Measurements from ENCODE around the gene UTP11.

UTP11 gene

DNA sequence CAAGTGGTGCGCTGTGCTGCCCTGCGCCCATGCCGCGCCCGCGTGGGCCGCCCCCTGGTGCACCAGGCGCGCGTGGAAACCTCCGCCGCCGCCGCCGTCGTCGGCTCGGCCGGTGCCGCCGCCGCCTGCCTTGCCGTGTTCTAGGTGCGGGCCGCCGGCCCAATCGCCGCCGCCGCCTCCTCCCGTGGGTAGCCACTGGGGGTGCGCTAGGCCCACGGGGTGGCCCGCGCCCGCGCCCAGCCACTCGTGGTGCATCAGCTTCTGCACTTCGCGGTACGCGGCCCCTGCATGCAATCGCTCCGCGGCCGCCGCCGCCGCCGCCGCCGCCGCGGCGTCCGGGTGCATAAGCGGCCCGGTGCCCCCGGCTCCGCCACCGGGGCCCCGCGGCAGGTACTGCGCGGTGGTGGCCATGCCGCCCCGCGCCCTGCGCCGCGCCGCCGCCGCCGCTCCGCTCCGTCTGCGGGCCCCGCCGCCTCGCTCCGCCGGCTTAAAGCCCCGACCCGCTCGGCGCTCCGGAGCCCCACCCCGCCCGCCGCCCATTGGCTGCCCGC, 33.9 kb downstream of the UTP11 start, which contains the start of gene POU3F1:
Gene POU3F1, minus strand, starts transcription at position 461 of the 551 bp plus-strand sequence. Its CDS starts 50 bp downstream, at position 411.
- DNase-seq (ENCODE audit: low spot score) = no peak

DNA sequence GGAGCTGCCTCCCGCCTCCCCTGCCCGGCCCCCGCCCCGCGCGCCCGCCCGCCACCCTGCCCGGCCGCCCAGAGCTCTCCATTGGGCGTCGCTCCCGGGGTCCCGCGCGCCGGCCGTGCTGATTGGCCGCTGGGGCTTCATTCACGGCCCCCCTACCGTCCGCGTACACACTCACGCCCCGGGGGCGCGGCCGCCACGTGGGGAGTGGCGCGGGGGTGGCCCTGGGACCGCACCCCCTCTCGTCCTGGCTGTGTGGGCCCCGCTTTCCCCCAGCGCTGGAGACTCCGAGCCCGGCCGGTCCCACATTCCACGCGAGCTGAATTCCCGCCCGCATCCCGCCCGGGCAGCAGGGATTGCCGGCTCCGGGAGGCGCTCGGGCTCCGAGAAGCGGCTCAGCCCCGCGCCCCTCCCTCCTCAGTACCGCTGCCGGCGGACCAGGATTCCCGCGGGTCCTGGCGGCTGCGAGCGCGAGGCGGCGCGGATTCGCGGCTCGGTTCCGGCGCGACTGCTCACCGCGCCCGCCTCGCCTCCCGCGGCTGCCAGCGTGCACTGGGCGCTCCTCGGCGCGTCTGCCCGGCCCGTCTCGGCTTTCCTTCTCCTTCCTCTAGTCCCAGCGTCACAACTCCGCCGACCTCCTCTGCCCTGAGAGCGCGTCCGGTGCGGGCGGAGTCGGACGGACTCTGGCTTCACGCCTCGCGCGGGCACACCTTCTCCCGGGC, 34.5 kb downstream of the UTP11 start:
- DNase-seq (ENCODE audit: low spot score) = peak; percentile 91

DNA sequence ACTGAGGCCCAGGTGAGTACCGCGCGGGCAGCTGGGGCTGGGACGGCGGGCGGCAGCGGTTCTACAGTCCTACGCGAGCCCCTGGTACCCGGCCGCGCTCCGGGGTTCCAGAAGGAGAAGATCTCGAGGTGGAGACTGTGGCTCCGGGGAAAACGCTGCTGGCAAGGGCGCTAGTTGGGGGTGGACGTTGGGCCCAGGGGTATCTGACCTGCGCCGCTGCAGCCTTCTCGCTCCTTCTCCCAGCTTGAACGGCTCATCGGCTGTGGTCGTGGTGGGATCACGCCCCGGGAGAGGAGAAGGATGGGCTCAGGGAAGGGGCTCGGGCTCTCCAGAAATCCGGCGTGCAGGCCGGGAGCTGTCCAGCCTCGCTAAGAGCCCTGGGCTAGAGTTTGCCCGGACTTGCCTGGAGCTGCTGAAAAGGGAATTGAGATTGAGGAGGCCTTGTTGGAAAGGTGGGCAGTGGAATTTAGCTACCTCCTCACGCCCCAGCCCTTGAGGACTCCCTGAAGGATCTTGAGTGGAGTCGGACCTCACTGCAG, 35.1 kb downstream of the UTP11 start:
- DNase-seq (ENCODE audit: low spot score) = no peak

DNA sequence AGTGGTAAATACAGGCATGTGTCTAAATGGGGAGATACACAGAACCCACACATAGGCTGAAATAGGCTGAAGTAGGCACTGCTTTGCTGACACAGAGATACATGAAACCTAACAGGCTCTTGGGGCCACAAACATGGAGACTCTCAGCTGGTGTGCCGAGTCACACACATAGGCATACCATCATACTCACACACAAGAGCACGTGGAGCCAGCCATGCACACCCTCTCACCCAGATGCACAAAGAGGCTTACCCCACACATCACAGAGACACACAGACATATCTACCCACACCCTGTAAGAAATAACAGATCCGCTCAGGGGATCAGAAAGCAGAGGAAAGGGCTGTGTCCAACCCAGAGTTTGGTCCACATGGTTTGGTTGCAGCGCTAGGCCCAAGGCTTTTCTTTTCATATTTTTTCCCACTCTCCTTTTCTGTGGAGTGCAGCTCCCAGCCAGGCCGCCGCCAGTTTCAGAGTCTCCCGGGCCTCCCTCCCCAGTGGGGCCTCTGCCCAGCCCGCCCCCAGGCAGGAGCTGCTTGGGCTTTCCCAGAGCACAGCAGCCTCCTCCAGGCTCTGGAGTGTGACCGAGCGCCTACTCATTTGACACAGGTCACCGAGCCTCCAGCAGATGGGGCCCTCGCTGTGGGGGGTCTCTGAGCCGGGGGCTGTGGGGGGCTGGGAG, 38.0 kb downstream of the UTP11 start:
- DNase-seq (ENCODE audit: low spot score) = no peak

DNA sequence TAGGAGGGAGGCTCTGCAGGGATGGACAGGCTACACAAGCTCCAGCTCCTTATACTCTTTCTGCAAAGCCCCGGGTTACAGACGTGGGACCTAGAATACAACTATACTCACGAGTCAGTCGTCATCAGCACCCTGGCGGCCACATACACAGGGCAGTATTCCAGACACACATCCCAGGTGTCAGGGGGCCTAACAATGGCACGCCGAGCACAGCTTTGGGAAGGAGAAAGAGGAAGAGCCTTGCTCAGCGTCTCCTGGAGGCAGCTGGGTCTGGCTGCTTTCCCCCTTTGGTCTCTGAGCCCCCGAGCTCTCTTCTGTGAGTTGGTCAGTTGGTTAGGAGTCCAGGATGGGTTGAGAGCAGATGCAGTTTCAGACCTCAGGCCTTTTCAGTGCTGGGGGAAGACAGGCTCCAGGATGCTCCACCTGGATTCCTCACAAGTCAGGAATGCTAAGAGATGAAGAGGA, 38.6 kb downstream of the UTP11 start:
- no peak for DNase-seq (ENCODE audit: low spot score)

DNA sequence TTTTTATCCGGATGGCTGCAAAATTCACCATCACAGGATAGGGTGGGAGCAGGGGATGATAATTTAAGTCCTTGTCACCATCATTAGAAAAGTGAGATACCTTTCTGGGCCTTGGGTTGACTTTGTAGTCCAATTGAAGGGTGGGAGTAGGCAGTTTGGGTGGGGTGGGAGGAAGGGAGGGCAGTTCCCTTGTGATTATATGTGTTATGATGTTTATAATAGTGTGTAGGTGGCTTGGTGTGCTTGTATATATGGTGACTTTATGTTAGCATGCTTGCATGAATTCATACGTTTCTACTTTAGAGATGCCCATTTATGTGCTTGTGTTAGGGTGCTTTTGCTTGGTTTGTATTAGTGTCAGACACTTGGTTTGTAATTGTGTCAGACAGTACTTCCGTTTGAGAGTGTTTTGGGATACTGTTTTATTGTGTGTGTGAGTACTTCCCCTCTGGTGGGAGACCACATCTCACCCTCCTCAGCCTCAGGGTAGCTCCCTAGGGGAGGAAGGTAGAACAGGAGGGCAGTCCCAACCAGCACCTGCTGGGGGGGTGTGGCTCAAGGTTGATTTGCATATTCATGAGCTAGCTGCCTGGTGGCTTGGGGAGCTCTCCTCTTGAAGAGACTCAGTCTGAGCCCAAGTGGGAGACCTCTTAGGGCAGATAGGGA, 40.3 kb downstream of the UTP11 start:
- DNase-seq (ENCODE audit: low spot score) = no peak

DNA sequence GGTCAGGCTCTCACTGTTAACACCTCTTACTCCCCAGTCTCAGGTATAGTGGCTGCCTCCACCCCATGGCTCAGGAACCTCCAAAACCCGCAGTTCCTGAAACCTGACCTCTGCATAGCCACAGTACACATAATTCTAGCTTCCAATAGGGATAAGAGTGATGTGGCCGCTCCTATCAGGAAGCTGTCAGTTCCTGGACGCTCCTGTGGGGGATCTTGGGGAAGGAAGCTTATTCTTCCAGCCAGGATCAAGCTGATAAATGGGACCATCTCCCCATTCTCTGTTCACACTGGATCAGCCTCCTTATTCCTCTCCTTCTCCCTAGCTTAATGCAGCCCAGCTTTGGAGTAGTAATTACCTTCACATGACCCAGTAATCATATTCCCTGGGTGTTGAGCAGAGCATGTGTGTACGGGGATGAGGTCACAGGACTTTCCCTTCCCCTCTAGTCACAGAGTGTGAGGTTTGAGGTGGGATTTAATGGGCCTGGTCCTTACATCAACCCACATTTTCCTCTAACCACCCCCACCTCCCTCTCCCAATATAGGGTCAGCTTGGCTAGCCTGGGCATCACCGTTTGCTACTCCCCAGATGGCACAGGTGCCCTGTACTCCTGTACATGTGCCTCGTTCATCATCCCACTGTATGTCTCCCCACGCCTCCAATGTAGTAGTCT, 41.0 kb downstream of the UTP11 start:
- no peak for DNase-seq (ENCODE audit: low spot score)

DNA sequence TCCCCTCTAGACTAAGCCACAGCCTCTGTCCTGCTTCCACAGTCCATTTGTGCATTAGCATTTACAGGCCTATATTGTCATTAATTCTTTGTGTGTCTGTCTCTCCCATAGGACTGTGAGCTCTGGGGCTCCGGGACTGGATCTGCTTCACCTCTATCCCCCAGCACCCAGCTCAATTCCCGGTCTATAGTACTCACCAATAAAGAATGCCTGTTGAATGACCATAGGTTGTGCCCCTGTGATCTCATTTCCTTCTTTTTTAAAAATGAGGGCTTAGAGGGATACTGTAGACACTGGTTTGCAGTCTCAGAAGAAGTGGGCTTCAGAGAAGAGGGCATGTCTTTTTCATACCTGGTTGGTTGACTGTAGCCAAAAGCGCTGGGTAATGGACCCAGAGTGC, 42.9 kb downstream of the UTP11 start:
- no peak for DNase-seq (ENCODE audit: low spot score)

DNA sequence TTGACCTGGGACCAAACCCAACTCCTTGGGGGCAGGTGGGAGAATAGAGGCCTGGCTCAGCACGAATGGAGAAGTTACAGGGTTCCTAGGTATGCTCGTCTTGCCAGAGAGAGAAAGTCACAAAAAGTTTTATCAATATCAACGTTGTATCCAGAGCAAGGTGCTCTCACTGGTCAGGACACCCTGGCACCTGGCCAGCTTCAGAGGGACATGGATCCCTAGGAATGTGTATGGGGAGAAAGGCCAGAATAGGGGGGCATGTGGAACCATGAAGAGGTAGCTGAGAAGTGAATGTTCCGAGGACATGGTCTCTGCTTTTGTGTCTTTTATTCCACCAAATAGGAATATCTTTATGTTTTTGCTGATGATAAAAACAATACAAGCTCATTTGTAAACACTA, 43.4 kb downstream of the UTP11 start:
- DNase-seq (ENCODE audit: low spot score) = no peak

DNA sequence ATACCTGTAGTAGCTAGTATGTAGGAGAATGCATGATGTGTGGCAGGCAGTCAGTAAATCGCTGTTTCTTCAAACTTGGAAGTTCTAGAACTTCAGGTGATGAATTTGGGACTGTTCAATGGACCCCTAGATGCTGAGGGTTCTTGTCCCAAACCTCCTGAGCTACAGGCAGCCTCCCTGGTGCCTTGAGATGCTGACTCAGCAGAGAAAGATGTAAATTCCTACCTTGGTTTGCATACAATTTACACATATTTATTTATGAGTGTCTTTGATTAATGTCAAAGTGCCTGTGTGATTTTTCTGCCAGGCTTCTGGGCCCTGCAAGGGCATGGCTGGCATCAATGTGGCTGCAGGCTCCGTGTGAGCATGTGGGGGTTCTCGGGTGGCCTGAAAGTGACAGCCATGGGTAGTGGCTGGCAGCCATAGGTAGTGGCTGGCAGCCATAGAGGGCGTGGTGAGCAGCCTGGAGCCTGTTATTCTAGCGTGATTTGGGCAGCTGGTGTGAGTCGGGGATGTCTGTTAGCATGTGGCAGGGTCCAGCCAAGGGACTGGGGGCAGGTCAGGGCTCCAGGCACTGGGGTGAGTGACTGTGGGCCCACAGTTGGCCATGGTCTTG, 47.2 kb downstream of the UTP11 start:
- DNase-seq (ENCODE audit: low spot score) = no peak

DNA sequence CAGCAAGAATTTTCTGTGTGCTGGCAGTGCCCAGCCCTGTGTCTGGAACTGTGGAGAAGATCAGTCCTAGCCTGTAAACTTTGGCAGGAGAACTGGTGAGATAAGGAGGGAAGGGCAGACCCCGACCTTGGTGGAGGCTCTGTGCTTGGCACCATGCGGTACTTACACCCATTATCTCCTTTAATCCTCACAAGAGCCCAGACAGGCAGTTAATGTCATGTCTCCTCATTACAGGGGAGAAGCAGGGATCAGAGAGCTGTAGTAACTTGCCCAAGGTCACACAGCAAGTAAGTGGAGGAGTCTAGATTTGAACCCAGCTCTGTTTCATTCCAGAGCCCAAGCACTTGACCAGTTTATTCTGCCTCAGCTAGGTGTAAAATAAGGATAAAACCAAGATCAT, 48.0 kb downstream of the UTP11 start:
- DNase-seq (ENCODE audit: low spot score) = no peak

DNA sequence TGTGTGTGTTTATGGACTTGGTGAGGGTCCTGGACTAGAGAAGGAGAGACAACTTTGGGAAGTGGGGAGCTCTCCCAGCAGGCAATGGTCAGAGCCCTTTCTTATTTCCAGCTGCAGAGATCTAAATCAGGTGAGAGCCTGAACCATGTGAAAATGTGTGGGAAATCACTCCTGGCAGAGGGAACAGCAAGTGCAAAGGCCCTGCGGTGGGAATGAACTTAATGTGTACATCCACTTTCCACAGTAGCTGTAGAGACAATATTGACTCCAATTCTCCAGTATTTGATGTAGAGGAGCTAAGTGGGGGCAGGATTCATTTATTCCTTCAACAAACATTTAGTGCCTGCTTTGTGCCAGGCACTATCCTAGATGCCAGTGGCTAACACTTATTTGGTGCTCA, 48.8 kb downstream of the UTP11 start:
- no peak for DNase-seq (ENCODE audit: low spot score)

DNA sequence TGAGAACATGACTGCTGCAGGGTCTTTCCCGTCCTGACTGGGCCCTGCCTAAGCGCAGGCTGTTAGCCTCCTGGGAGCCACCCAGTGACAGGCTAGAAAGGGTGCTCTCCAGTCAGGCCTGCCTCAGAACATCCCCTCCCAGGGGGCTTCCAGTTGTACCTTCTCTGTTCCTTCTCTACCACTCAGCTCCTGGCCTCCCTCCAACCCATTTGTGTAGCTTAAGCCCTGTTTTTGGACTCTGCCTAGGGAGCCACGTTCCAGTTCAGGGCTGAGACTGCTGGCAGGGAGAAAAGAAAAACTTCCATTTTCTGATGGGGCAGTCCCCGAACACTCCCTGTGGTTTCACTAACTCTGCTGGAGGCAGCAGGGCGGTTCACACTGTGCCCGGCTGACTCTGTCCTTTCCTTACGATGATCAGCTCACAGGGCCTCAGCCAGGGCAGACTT, 49.4 kb downstream of the UTP11 start:
- DNase-seq (ENCODE audit: low spot score) = no peak

DNA sequence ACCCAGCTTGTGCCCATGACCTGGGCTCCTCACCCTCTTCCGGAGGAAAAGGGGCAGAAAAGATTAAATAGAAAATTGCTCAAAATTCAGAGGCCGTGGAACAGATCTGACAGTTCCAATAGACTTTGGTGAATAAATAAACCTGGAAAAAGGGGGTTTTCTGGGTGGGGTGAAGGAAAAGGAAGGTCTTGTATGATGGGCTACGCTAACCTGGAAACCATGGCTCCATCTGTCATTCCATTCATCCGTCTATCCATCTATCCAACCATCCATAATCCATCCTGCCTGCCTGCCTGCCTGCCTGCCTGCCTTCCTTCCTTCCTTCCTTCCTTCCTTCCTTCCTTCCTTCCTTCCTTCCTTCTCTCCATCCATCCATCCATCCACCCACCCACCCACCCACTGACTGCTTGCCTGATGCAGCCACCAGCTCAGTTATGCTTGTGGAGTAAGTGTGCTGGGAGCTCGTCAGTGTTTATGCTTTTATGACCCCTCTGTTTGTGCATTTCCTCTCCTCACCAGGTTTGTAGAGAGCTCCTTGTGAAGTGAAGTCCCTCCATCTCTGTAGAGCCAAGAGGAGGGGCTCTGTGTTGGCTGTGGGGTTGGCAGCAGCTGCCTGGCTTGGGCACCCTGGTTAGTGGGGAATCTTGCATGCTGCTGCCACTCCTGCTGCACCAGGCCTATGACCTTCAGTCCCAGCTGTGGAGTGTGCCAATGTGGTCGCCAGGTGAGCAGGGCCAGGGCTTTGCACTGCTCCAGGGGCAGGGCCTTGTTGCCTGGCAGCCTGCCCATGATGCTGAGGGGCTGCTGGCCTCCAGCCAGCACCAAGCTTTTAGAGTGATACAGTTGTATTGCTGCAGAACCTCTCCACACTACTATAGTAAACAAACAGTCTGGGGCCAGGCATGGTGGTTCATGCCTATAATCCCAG, 50.1 kb downstream of the UTP11 start:
- DNase-seq (ENCODE audit: low spot score) = no peak

DNA sequence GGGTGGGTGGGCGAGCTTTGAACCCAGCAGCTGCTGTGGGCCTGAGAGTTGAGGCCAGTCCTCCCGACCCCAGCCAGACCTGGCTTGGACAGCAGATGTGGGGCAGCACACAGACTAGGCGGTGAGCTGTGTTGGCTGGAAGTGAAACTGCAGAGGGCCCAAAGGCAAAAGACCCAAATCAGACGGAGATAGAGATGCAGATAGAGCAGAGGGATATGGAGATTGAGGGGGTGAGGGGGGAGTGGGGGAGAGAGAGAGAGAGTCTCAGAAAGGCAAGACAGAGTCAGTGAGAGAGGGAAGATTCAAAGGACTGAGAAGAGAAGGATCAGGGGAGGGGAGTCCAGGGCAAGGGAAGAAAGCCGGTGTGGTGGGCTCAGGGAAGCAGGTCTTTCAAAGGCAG, 51.1 kb downstream of the UTP11 start:
- DNase-seq (ENCODE audit: low spot score) = no peak

DNA sequence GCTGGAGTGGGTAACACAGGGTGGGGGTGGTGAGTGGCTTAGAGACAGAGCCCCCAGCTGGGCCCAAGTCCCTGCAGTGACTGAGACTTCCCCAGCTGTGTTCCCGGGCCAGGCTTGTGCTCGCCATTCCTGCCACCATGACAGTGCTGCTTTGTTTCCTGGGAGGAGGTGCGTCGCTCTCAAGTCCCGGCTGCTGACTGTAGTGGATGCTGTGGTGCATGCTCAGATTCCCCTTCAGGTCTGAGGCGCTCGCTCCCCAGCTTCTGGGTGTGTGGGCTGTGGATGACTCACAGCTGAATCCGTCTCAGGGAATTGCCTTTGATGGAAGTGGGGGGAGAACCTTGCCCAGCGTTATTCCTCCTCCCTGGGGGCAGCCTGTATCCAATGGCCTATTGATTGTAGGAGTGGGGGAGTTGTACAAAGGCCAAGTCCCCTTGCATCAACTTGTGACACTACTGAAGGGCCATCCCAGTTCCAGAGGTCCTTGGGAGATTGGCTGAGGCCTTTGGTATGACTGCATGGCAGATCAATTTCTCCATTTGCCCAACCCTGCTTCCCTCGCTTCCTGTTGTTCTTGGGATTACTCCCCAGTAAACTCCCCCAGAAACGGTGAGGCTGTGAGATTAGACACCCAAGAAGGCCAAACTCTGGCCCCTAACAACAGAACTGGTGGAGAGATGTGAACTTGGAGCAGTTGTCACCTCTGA, 51.8 kb downstream of the UTP11 start:
- DNase-seq (ENCODE audit: low spot score) = peak; percentile 82

DNA sequence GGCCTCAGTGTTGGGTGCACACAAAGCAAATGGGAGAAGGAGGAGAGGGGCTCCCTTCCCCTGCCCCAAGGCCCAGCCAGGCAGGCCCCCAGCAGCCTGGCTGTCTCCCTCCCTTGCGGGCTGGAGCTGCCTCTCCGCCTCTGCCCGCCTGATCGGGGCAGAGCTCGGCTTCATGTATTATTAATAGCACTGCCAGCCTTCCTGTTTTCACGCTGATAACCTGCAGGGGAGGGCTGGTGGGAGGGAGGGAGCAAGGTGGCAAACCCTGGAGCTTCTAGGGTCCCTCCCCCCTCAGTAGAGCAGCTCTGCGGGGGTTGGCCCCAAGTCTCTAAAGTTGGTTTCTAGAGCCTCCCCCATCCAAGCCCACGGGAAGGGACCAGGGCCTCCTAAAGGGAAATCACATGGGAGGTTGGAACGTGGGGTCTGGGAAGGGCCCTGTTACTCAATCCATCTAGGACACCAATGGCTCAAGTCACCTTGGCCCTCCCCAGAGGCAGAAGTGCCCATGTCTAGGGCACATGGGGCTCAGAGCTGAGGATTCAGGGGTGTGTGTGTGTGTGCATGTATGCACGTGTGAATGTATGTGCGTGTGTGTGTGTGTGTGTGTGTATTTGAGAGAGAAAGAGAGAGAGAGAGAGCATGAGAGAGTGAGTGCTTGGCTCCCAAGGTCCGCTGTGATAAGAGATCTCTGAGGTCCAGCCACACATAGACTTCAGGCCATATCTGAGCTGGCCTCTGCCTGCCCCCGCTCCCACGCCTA, 55.9 kb downstream of the UTP11 start:
- no peak for DNase-seq (ENCODE audit: low spot score)

DNA sequence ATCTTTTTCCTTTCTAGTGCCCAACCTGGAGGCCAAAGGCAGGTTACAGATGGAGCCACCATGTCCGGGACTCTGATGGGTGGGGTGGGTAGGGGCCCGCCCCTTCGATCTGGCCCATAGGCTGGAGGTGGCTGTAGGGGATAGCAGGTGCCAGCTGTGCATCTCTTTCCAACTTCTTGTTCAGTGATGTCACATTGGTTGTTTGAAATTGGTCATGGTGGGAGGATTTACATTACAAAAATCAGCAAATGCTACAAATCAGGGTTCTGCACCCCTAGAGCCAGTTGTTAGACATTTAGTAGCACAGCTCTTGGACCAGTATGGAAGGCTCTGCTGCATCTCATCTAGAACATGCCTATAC, 56.4 kb downstream of the UTP11 start:
- DNase-seq (ENCODE audit: low spot score) = no peak

All from hepatic stellate cell (primary cell).